ENCODE data around the gene INTS11. TPM values are rescaled to one million over a fixed set of nuclear protein-coding genes. Genes with fewer than 3 reads are reported as not detected.
A peak's percentile ranks its signal among the peaks of the same experiment; 100 is the strongest.

The INTS11 gene
- total and polyA plus RNA-seq, 2 of the 13 experiments (the other 11 are each of a cell fraction or from before 2014, with no cell fraction given): 52.8 to 94.8 TPM

GRCh38 chr1:1273512-1274298, 50.8 kb downstream of the INTS11 start, which contains the start of gene UBE2J2 (continued):
- TF ChIP-seq TFDP2 (CRISPR knock-in tag; IDR thresholded peaks at IDR 0.05) (peak; percentile 67), ZNF33A (CRISPR knock-in tag; IDR thresholded peaks at IDR 0.05; ENCODE audit: borderline replicate concordance) (no peak), ZKSCAN5 (CRISPR knock-in tag; IDR thresholded peaks at IDR 0.05) (no peak), ZFP91 (CRISPR knock-in tag; IDR thresholded peaks at IDR 0.05; ENCODE audit: borderline replicate concordance) (peak; percentile 46; the same call in 1 of the 2 replicates), KMT2B (CRISPR knock-in tag; IDR thresholded peaks at IDR 0.05) (peak; percentile 34; the same call in 1 of the 2 replicates), GABPB1 (CRISPR knock-in tag; IDR thresholded peaks at IDR 0.05) (peak; percentile 90), AHDC1 (CRISPR knock-in tag; IDR thresholded peaks at IDR 0.05; ENCODE audit: borderline replicate concordance) (0 out of 2 replicates have a peak, but pooled peaks have one; percentile 31), KDM5A (IDR thresholded peaks at IDR 0.05; ENCODE audit: borderline replicate concordance, low read length) (peak; percentile 34; the same call in 1 of the 2 replicates), ZSCAN25 (CRISPR knock-in tag; IDR thresholded peaks at IDR 0.05) (0 out of 2 replicates have a peak, but pooled peaks have one; percentile 29), TOPORS (CRISPR knock-in tag; IDR thresholded peaks at IDR 0.05) (peak; percentile 79), ZNF674 (CRISPR knock-in tag; IDR thresholded peaks at IDR 0.05; ENCODE audit: low read depth) (0 out of 2 replicates have a peak, but pooled peaks have one; percentile 65)
- TF ChIP-seq, protein P1, sequence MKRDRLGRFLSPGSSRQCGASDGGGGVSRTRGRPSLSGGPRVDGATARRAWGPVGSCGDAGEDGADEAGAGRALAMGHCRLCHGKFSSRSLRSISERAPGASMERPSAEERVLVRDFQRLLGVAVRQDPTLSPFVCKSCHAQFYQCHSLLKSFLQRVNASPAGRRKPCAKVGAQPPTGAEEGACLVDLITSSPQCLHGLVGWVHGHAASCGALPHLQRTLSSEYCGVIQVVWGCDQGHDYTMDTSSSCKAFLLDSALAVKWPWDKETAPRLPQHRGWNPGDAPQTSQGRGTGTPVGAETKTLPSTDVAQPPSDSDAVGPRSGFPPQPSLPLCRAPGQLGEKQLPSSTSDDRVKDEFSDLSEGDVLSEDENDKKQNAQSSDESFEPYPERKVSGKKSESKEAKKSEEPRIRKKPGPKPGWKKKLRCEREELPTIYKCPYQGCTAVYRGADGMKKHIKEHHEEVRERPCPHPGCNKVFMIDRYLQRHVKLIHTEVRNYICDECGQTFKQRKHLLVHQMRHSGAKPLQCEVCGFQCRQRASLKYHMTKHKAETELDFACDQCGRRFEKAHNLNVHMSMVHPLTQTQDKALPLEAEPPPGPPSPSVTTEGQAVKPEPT (CRISPR knock-in tag; IDR thresholded peaks at IDR 0.05; ENCODE audit: low read depth): 0 out of 2 replicates have a peak, but pooled peaks have one; percentile 86
- TF ChIP-seq, protein P2, sequence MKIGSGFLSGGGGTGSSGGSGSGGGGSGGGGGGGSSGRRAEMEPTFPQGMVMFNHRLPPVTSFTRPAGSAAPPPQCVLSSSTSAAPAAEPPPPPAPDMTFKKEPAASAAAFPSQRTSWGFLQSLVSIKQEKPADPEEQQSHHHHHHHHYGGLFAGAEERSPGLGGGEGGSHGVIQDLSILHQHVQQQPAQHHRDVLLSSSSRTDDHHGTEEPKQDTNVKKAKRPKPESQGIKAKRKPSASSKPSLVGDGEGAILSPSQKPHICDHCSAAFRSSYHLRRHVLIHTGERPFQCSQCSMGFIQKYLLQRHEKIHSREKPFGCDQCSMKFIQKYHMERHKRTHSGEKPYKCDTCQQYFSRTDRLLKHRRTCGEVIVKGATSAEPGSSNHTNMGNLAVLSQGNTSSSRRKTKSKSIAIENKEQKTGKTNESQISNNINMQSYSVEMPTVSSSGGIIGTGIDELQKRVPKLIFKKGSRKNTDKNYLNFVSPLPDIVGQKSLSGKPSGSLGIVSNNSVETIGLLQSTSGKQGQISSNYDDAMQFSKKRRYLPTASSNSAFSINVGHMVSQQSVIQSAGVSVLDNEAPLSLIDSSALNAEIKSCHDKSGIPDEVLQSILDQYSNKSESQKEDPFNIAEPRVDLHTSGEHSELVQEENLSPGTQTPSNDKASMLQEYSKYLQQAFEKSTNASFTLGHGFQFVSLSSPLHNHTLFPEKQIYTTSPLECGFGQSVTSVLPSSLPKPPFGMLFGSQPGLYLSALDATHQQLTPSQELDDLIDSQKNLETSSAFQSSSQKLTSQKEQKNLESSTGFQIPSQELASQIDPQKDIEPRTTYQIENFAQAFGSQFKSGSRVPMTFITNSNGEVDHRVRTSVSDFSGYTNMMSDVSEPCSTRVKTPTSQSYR (CRISPR knock-in tag; IDR thresholded peaks at IDR 0.05; ENCODE audit: borderline replicate concordance): peak; percentile 89
